ENCODE measurements around the gene HEYL. TPM values are rescaled to one million over a fixed set of nuclear protein-coding genes. Genes with fewer than 3 reads are reported as not detected.

The HEYL gene
- polyA plus RNA-seq, 1 of the 3 experiments (the other 2 are of a cell fraction): not detected

- peak; percentile 79 for DNase-seq
- ChIA-PET CTCF (interaction anchor here (0.7 to 4.2 kb wide), 5 partner anchors 14 to 31 kb away, joined by 3 to 22 read pairs (median 6); no protein-coding TSS in a partner anchor), POLR2A (interaction anchor here (0.8 to 1.4 kb wide), 3 partner anchors 19 to 29 kb away, joined by 3 to 4 read pairs (median 3); no protein-coding TSS in a partner anchor)
- Histone ChIP-seq H3K4me2 (no peak overlapping the region), H3K9me2 (no peaks in the 10 kb centered on the region), H3K79me2 (ENCODE audit: insufficient read depth) (no peaks in the 10 kb centered on the region), H3K27me3 (ENCODE audit: insufficient read depth) (no peaks in the 10 kb centered on the region), H3K4me1 (ENCODE audit: control insufficient read depth in 1 of 2, insufficient read depth in 2 of 2, low read depth in 1 of 2, low read length in 1 of 2) (peaks cover 0 to 16% of the 10 kb centered on the region in 2 experiments; a peak in 3 of 4 replicates), H3K27ac (ENCODE audit: low read depth in 2 of 2, low read length in 1 of 2) (peak overlapping the region in 1 of 2 experiments; percentile 83; a peak in 2 of 4 replicates), H3K9ac (no peak overlapping the region), H2AFZ (ENCODE audit: low read depth) (no peak overlapping the region), H3K9me3 (no peaks in the 10 kb centered on the region), H3K4me3 (ENCODE audit: low read depth in 2 of 2, low read length in 1 of 2) (no peak overlapping the region), H3F3A (replicated peaks; ENCODE audit: insufficient read depth) (no peaks in the 10 kb centered on the region), H3K36me3 (replicated peaks in 1 of 2; ENCODE audit: control insufficient read depth in 1 of 2, insufficient read depth in 2 of 2, low read length in 1 of 2) (no peaks in the 10 kb centered on the region), H4K20me1 (ENCODE audit: insufficient read depth) (no peaks in the 10 kb centered on the region)
- 42% methylated on average over 2 of the region's 4 CpGs for WGBS (ENCODE audit: low lambda C conversion rate)
- TF ChIP-seq RAD21 (IDR thresholded peaks at IDR 0.05; ENCODE audit: low read length) (0 out of 2 replicates have a peak, but pooled peaks have one; percentile 9), MXI1 (IDR thresholded peaks at IDR 0.05; ENCODE audit: low read depth, low read length) (no peak), EP300 (IDR thresholded peaks at IDR 0.05; ENCODE audit: borderline replicate concordance in 1 of 2, low read depth in 1 of 2, low read length in 1 of 2) (0 out of 4 replicates have a peak, but pooled peaks of 1 of the 2 experiments have one; percentile 35), FOXJ3 (CRISPR knock-in tag; IDR thresholded peaks at IDR 0.05) (0 out of 2 replicates have a peak, but pooled peaks have one; percentile 38), IRF3 (IDR thresholded peaks at IDR 0.05; ENCODE audit: low read depth, low read length) (no peak), GATA2 (CRISPR knock-in tag; IDR thresholded peaks at IDR 0.05) (no peak; the same call in 1 of the 2 replicates), CHD2 (IDR thresholded peaks at IDR 0.05; ENCODE audit: low read length, partially characterized antibody) (peak; percentile 7), RCOR1 (IDR thresholded peaks at IDR 0.05; ENCODE audit: low read length) (peak; percentile 7; the same call in 1 of the 2 replicates)
Measured at GRCh38 chr1:39637361-39637760, 2.1 kb downstream of the HEYL start.

- Histone ChIP-seq H3K4me3 (ENCODE audit: low read depth in 2 of 2, low read length in 1 of 2) (no peak overlapping the region), H4K20me1 (ENCODE audit: insufficient read depth) (no peaks in the 10 kb centered on the region), H3K9me2 (no peaks in the 10 kb centered on the region), H3K9me3 (no peaks in the 10 kb centered on the region), H3K9ac (no peak overlapping the region), H3K4me2 (no peak overlapping the region), H3F3A (replicated peaks; ENCODE audit: insufficient read depth) (no peaks in the 10 kb centered on the region), H3K36me3 (replicated peaks in 1 of 2; ENCODE audit: control insufficient read depth in 1 of 2, insufficient read depth in 2 of 2, low read length in 1 of 2) (no peaks in the 10 kb centered on the region), H3K27me3 (ENCODE audit: insufficient read depth) (no peaks in the 10 kb centered on the region), H3K4me1 (ENCODE audit: control insufficient read depth in 1 of 2, insufficient read depth in 2 of 2, low read depth in 1 of 2, low read length in 1 of 2) (peaks cover 0 to 25% of the 10 kb centered on the region in 2 experiments; a peak in 2 of 4 replicates), H2AFZ (ENCODE audit: low read depth) (no peak overlapping the region), H3K27ac (ENCODE audit: low read depth in 2 of 2, low read length in 1 of 2) (peak overlapping the region in 1 of 2 experiments; percentile 22; a peak in 1 of 4 replicates), H3K79me2 (ENCODE audit: insufficient read depth) (no peaks in the 10 kb centered on the region)
- WGBS (ENCODE audit: low lambda C conversion rate): 15% methylated on average over 1 of the region's 2 CpGs
- ChIA-PET CTCF (interaction anchor here (1.3 to 4.2 kb wide), 4 partner anchors 11 to 30 kb away, joined by 3 to 22 read pairs (median 10); no protein-coding TSS in a partner anchor), POLR2A (no interaction called here)
- DNase-seq: no peak
- no peak for TF ChIP-seq PBX3 (IDR thresholded peaks at IDR 0.05)
- no peak for TF ChIP-seq JUND (IDR thresholded peaks at IDR 0.05)
- no peak for TF ChIP-seq NFIC (IDR thresholded peaks at IDR 0.05; ENCODE audit: borderline replicate concordance)
- TF ChIP-seq ELF1 (IDR thresholded peaks at IDR 0.05): no peak
Measured at GRCh38 chr1:39635871-39636210, 3.6 kb downstream of the HEYL start.

Measured in SK-N-SH (cell line).